GM18517 (cell line): ENCODE data around the gene RARRES2.
"Not testable (repeated sequence)": the region's sequence is repeated elsewhere in the genome, so short reads cannot be mapped to it uniquely, and the experiment has no call there.

ENCODE experiments used
- ATAC-seq: cut with Tn5 transposase; IDR thresholded peaks from one replicate; pipeline ENCODE4 v1.9.1; 2021; ENCODE audit warnings: mild to moderate bottlenecking, moderate library complexity; ENCODE audit not compliant: unreplicated experiment

RARRES2 gene

DNA sequence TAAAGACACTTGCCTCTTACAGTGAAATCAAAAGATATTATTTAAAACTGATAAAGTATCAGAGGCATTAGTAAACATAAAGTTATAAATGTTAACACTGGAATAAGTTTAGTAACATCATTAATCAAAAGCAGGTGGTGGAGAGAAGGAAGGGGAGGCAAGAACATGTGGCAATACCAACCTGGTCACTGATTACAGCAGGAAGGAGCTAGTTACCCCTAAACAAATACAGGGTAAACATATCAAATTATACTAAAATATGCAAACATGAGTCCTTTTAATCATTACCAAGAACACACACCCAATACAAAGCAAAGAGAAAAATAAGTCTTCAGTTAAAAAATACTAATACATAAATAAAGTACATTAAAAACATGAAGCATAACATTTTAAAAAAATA lies 43.5 kb downstream of the RARRES2 start:
- not testable (repeated sequence) for ATAC-seq

DNA sequence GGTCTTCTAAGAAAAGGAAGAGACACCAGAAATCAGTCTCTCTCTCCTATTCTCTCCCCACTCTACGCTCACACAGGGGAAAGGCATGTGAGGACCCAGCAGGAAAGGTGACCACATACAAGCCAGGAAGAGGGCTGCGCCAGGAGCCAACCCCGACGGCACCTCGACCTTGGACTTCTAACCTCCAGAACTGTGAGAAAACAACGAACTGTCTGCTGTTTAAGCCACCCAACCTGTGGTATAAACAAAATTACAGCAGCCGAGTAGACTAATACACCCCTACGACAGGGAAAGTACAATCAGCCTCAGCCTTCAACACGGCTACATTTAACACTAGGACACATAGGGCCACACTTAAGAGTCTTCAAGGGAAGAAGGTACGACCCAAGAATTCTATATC lies 44.6 kb downstream of the RARRES2 start:
- not testable (repeated sequence) for ATAC-seq

DNA sequence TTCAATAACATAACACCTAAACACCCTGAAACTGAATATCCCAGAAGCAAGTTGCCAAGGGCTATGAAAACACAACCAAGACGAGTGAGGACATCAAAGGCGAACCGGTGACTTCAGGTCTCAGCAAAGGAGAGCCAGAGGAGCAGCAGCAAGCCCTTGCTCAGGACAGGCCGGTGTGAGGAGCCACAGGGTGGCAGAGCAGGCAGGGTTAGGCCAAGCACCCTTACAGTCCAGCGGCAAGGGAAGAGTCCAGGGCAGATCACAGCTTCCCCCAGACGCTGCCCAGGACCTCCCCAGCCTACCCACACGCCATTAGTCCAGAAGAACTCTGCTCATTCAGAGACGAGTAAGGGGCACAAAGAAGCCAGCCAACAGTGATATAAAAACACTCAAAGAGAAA lies 45.8 kb downstream of the RARRES2 start:
- ATAC-seq = not testable (repeated sequence)

DNA sequence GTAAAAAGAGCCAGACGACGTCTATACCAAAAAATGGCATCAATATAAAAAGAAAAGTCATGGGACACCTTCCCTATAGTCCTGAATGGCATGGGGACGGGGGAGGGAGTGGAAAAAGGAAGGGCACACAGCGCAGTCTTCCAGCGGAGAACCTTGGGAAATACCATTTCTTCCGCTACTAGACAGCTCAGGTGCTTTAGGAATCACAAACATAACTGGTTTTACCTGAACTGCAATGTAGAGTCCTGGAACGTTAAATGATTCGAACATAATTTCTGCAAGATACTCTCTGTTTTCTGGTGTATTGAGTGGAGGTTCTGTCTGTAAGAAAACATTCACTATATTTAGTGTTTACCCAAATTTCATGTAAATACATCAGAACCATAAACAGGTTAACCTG lies 46.4 kb downstream of the RARRES2 start:
- ATAC-seq = not testable (repeated sequence)

DNA sequence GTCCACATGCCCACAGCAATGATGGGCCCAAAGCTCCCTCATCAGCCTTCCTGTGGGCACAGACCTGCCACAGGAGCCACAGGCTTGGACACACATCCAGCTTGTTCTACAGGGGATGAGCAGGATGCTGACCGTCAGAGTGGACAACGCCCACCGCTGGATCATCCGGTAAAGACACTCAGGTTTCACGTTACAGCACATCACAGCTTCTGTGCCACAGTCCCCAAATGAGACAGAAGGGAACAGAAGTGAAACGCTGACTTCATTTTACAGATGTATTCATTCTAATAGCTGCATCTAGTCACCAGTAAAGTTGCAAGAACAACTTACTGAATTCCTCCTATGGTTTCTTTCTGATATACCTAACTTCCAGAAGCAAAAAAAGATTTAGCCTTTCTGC lies 51.1 kb downstream of the RARRES2 start:
- not testable (repeated sequence) for ATAC-seq

DNA sequence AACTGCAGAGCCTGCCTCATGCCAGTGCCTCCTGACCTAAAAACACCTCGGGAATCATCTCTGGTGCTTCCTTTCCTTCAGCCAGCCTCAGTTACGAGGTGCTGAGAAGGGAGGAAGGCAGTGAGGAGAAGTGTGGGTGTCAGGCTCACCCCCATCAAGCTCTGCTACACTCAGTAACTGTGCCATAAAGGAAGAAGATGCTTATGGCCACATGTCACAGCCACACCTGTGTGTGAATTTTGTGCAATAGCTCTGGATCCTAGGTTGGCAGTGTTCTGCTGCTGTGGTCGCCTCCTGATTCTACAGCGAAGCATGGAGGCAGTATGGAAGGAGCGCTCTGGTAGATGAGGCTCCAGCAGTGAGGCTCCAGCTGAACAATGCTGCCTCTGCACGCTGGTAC lies 52.6 kb downstream of the RARRES2 start:
- not testable (repeated sequence) for ATAC-seq
